Hepatic stellate cell (primary cell): Measurements from ENCODE around the gene GLDN.

Experiments
- DNase-seq: peaks from one replicate; pipeline ENCODE4 v3.0.0; 2011; ENCODE audit warnings: low spot score

Gene GLDN

GRCh38 chr15:51341366-51342226 lies at the start of gene GLDN:
TSS of gene GLDN (plus strand) at chr15:51341655. CDS start at chr15:51341685, 30 bp downstream.
- no peak for DNase-seq

DNA sequence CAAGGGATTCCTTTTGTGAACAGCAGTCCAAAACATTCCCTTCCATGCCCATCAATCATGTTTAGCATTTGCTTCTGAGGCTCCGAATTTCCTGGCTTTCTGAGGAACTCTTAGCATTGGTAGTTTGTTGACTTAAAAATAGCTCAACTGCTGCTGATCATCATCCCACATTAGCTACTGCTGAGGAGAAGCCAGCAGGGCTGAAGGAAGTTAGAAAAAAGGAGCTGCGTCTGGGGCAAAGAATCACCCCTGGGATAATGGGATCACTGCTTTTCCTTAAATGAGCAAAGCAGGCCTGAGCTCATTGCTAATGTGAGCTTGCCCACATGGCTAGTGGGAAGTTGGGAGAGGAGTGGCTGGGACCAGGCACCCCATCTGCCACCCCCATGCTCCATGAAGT lies 42.8 kb upstream of the GLDN start:
- no peak for DNase-seq

DNA sequence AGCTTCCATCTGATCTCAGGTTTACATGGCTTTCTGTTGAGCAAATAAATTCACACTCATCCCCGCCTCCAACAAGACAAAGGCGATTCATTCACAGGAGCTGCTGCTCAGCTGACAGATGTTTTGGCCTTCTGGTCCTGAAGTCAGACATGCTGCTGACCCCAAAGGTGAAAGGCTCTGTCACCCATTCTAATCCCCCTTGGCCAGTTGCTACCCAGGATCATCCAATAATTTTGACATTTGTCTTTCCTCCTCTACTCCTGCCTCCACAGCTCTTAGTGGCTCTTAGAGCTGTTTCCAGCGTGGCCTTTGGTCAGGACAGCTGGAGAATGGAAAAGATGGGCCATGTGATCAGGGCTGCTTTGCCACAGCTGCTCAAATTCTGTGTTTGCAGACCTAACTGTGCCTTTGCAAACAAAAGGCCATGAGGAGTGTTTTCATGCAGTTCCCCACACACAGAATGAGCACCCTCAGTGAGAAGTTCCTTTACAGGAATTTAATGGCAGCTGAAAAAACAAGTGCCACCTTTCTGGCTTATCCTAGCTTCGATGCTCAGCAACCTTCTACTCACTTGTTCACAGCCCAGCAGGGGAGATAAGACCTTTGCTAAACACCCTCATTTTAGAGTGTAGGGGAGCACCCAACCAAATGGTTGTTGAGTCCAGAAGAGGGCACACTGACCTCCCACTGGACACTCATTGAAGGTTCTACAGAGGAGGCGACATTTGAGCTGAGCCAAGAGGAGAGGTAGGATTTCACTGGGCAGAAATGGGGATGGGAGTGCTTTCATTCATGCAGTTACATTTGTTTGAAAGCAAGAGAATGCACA lies 42.1 kb upstream of the GLDN start:
- DNase-seq = no peak

GRCh38 chr15:51302480-51302879 lies 39.0 kb upstream of the GLDN start:
- no peak for DNase-seq

GRCh38 chr15:51303462-51303980 lies 37.9 kb upstream of the GLDN start:
- DNase-seq = no peak

DNA sequence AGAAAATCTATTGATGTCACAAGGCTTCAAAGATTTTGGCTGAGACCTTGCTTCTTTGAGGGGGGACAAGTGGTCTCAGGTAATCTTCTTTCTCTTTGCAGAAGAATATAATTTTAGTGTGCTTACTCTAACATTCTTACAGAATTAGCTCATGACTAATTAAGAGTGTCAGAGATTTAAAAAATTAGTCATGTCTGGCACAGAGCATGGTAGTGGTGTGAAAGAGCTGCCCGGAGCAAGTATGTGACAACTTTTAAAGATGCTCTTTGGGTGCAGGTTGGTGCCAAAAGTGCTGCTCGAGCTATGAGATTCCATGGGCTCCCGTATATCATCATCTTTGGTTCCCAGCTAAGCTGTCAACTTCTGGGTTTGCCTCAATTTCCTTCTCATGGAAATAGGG lies 34.1 kb upstream of the GLDN start:
- no peak for DNase-seq

- DNase-seq = no peak
These were observed 33.6 kb upstream of the GLDN start for GRCh38 chr15:51307811-51308210.

- DNase-seq = no peak
These were observed 31.4 kb upstream of the GLDN start for GRCh38 chr15:51310064-51310463.

GRCh38 chr15:51311510-51311909 lies 29.9 kb upstream of the GLDN start:
- no peak for DNase-seq

DNA sequence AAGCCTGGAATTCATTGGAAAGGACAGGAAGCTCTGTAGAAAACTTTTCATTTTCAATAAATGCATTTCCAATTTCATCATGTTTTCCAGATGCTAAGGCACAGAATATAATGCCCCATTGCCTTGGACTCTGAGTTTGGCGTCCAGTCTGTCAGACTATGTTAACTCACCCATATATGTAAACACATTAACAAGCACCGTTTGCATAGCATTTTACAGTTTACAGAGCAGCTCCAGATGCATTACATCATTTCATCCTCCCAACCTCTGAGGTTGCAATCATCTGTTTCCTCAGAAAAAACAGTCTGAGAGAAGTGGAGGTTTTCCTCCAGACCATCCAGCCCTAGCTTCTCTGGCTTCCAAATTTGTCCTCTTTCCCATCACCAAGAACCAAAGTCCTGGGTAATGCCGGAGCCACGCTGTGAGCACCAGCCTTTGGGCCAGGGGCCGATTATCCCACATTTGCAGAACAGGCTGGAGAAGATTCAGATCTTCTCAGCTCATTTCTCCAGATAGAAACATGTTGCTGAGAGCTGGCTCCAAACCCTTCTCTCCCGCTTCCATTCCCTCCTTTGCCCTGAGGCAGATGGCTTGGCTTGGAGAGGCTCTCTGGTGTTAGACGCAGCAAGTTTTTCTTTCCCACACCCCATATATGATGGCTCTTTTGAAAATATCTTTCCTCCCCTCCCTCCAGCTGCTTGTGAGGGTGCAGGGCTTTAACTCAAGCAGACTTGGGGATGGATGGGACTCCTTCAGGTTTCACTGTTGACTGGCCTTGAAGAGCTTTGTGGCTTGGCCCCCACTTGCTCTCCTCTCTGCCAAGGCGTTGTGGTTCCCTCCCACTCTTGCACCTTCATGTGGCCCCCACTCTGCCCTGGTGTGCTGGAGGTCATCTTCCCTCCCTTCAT lies 29.0 kb upstream of the GLDN start:
- no peak for DNase-seq

DNA sequence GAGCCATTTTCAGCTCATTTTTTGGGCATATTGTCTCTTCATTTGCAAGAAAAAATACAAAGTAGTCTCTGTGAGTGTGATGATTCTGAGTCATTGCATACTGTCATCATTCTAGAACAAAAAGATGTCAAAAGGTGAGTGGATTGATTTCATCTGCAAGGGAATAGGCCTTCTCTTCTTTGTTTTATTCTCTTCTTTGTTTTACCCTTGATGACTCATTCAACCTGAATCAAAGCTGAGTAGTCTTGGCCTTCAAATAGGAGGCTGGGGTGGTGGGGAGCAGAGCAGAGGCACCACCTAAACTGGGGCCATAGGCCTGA lies 28.4 kb upstream of the GLDN start:
- no peak for DNase-seq

GRCh38 chr15:51313644-51314280 lies 27.7 kb upstream of the GLDN start:
- no peak for DNase-seq

GRCh38 chr15:51314391-51315337 lies 26.8 kb upstream of the GLDN start:
- no peak for DNase-seq

GRCh38 chr15:51315726-51316125 lies 25.7 kb upstream of the GLDN start:
- DNase-seq = no peak

DNA sequence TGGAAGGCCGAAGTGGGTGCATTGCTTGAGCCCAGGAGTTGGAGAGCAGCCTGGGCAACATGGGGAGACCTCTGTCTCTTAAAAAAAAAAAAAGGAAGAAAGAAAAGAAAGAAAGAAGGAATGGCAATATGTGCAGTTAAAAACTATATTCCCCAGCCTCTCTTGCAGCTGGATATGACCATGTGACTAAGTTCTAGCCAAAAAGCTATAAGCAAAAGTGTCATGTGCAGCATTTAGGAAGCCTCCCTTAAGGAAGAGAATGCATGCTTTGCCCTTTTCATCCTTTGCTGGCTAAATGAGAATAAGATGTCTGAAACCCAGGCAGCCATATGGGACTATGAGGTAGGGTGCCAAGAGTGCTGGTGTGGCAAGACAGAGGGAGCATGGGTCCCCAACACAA lies 24.8 kb upstream of the GLDN start:
- DNase-seq = no peak

DNA sequence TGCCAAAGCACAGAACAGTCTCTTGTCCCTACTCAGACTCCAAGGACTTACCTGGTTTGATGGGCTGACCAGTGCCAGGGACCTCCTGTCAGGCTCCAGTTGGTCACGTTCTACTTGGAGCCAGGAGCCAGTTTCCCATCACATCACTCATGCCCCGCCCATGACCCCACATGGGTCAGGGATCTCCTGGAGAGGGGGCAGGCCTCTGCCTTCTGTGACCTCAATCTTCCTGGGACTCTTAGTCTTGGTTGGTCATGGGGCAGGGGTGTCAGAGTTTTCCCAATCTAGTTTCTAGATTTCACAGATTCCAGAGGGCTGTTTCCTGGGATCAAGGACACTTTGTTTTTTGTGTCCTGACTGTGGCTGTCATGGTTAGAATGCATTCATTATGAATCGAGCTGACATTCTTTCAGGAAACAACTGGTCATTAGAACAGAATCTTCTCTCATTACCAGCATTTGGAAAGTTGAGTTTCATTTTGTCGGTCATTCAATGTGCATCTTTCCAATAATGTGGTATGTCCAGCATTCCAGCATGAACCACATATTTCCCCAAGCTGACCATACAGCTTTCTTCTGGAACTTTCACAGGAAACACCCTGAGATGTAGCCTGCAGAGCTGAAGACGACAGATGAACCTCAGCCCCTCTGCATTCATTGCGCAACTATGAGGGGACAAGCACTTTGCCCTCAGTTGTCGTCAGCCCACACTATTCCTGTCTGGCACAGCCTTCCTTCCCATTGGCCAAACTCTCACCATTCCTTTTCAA lies 22.9 kb upstream of the GLDN start:
- DNase-seq = no peak

- DNase-seq = no peak
These were observed 21.9 kb upstream of the GLDN start for GRCh38 chr15:51319539-51319938.

DNA sequence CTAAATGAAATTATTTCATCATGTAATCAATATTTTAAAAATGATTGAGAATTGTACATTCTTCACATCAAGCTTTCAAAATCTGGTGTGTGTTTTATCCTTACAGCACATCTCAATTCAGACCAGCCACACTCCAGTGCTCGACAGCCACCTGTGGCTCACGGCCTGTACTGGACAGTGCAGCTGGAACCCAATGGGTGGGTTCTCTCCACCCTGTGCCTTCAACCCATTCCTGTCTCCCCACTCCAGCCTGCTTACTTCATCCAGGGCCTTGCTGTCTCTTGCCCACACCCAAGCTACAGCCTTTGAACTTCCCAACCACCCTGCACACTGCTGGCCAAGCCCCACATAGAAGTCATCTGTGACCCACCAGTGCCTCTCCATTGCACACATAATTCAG lies 20.6 kb upstream of the GLDN start:
- no peak for DNase-seq

DNA sequence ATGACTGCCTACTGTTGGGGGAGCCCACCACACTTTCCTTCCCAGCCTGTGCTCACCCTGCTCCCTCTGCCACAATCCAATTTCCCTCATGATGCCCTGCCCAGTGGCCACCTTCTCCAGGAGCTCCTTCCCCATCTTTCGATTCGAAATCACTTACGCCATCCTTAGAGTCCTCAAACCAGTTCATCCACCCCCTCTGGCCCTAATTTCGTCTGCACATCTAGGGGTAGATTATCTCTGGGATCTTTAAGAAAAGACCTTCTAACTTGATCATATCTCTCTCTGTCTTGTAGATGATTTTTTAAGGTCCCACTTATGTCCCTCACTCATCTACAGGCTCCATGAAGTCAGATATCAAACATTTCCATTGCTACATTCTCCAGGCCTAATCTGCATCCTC lies 20.1 kb upstream of the GLDN start:
- no peak for DNase-seq
